GM18951 (cell line): ENCODE measurements around the gene SLC39A8.
"Not testable (repeated sequence)": the region's sequence is repeated elsewhere in the genome, so short reads cannot be mapped to it uniquely, and the experiment has no call there.

ENCODE experiments used
- POLR2A ChIP-seq: IDR thresholded peaks from 4 replicates; pipeline ENCODE4 v1.6.1; 2011; ENCODE audit warnings: mild to moderate bottlenecking; ENCODE audit not compliant: insufficient read length, insufficient read depth; ENCODE audit errors: extremely low read depth
- in situ Hi-C: fragments of 300-500 bp; cut with MboI; formaldehyde crosslinking; loops from one replicate; pipeline ENCODE4 v1.12.0; 2022; ENCODE audit warnings: low sequenced_read_pairs, mixed read lengths, inconsistent platforms; ENCODE audit not compliant: unreplicated experiment

Gene SLC39A8

GRCh38 chr4:102344954-102345794 lies at the start of gene SLC39A8:
Gene SLC39A8, minus strand, starts transcription at chr4:102345482. Its CDS starts 820 bp downstream, at chr4:102344662.
- peak; percentile 88 for TF ChIP-seq POLR2A
- in situ Hi-C loops, result no loop called here

- no peak for TF ChIP-seq POLR2A
Observed at GRCh38 chr4:102392033-102392744, 46.9 kb upstream of the SLC39A8 start.

GRCh38 chr4:102390438-102390837 lies 45.2 kb upstream of the SLC39A8 start:
- in situ Hi-C loops, result no loop called here

More at GRCh38 chr4:102392033-102392744, 46.9 kb upstream of the SLC39A8 start:
- in situ Hi-C loops, result no loop called here

GRCh38 chr4:102388611-102389010 lies 43.3 kb upstream of the SLC39A8 start:
- no peak for TF ChIP-seq POLR2A
- in situ Hi-C loops, result no loop called here

More at GRCh38 chr4:102390438-102390837, 45.2 kb upstream of the SLC39A8 start:
- no peak for TF ChIP-seq POLR2A

GRCh38 chr4:102387552-102388150 lies 42.4 kb upstream of the SLC39A8 start:
- in situ Hi-C loops, result no loop called here
- TF ChIP-seq POLR2A, result no peak

GRCh38 chr4:102386966-102387365 lies 41.7 kb upstream of the SLC39A8 start:
- no peak for TF ChIP-seq POLR2A
- in situ Hi-C loops, result no loop called here

GRCh38 chr4:102380253-102380652 lies 35.0 kb upstream of the SLC39A8 start:
- in situ Hi-C loops, result not testable (repeated sequence)

GRCh38 chr4:102362922-102363432 lies 17.7 kb upstream of the SLC39A8 start:
- in situ Hi-C loops, result no loop called here
- TF ChIP-seq POLR2A, result no peak

- in situ Hi-C loops, result no loop called here
- no peak for TF ChIP-seq POLR2A
Observed at GRCh38 chr4:102358128-102358527, 12.8 kb upstream of the SLC39A8 start.

- in situ Hi-C loops, result not testable (repeated sequence)
Observed at GRCh38 chr4:102357637-102358036, 12.4 kb upstream of the SLC39A8 start.

GRCh38 chr4:102356562-102357202 lies 11.4 kb upstream of the SLC39A8 start:
- no peak for TF ChIP-seq POLR2A
- in situ Hi-C loops, result no loop called here

GRCh38 chr4:102355748-102356147 lies 10.5 kb upstream of the SLC39A8 start:
- in situ Hi-C loops, result no loop called here
- TF ChIP-seq POLR2A, result no peak
